ENCODE data around the gene RAMP3. TPM values are rescaled to one million over a fixed set of nuclear protein-coding genes. Genes with fewer than 3 reads are reported as not detected.
"Not testable (repeated sequence)": the region's sequence is repeated elsewhere in the genome, so short reads cannot be mapped to it uniquely, and the experiment has no call there.

RAMP3 gene
- total RNA-seq, 1 experiment from 2014 or later, result not detected

DNA sequence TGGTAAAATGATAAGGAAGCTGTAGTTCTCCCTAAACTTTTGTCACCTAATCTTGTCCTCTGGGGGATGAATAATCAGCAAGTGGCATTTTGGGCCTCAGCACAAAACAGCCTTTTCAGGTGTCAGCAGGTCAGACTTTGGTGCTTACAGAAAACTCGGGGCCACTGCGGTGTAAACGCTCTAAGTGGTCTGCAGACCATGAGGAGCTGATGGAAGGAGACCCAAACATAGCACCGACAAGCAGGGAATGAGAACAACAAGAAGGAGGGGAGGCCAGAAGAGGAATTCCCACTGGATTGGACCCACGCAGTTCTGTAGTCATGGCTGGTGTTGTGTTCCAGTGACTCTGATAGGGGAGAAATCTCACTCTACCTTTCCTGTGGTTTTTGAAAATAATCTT is 45.4 kb downstream of the RAMP3 start:
- H3K4me3 ChIP-seq, result no peak overlapping the region
- H2AFZ ChIP-seq, result no peak overlapping the region
- no peaks in the 10 kb centered on the region for H3K36me3 ChIP-seq (ENCODE audit: low read depth)
- no TSS peak for BruUV-seq (replicated peaks)
- CTCF ChIA-PET, result no interaction called here
- POLR2A ChIA-PET (ENCODE audit: unreplicated experiment), result no interaction called here
- H3K9me3 ChIP-seq (ENCODE audit: insufficient read depth, low read depth), result no peaks in the 10 kb centered on the region
- intact Hi-C loops (cut with micrococcal nuclease; ENCODE audit: unreplicated experiment), result no loop called here
- no peaks in the 10 kb centered on the region for H3K9me2 ChIP-seq (ENCODE audit: insufficient read depth)
- H3K27ac ChIP-seq, result no peak overlapping the region
- H3K79me2 ChIP-seq (ENCODE audit: low read depth), result no peaks in the 10 kb centered on the region
- TF ChIP-seq, protein P1, sequence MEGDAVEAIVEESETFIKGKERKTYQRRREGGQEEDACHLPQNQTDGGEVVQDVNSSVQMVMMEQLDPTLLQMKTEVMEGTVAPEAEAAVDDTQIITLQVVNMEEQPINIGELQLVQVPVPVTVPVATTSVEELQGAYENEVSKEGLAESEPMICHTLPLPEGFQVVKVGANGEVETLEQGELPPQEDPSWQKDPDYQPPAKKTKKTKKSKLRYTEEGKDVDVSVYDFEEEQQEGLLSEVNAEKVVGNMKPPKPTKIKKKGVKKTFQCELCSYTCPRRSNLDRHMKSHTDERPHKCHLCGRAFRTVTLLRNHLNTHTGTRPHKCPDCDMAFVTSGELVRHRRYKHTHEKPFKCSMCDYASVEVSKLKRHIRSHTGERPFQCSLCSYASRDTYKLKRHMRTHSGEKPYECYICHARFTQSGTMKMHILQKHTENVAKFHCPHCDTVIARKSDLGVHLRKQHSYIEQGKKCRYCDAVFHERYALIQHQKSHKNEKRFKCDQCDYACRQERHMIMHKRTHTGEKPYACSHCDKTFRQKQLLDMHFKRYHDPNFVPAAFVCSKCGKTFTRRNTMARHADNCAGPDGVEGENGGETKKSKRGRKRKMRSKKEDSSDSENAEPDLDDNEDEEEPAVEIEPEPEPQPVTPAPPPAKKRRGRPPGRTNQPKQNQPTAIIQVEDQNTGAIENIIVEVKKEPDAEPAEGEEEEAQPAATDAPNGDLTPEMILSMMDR (conservative IDR thresholded peaks at IDR 0.05), result no peak
- no peak for TF ChIP-seq EZH2 (IDR thresholded peaks at IDR 0.05; ENCODE audit: low read depth)
- H3F3A ChIP-seq (ENCODE audit: insufficient read depth, low read depth), result no peaks in the 10 kb centered on the region
- peaks cover 95% of the 10 kb centered on the region for H3K27me3 ChIP-seq (ENCODE audit: insufficient read depth, low read depth)
- H4K20me1 ChIP-seq (ENCODE audit: insufficient read depth), result no peaks in the 10 kb centered on the region
- 0 out of 2 replicates have a peak, but pooled peaks cover 6% of the 10 kb centered on the region for H3K4me1 ChIP-seq (replicated peaks; ENCODE audit: insufficient read depth)
- no peak overlapping the region for H3K4me2 ChIP-seq
- no peak for DNase-seq

GRCh38 chr7:45203459-45203858 is 45.9 kb downstream of the RAMP3 start:
- 0 out of 2 replicates have a peak overlapping the region, but pooled peaks have one; percentile 28 for H2AFZ ChIP-seq

GRCh38 chr7:45203936-45204445 is 46.4 kb downstream of the RAMP3 start:
- no peak for DNase-seq
- H3F3A ChIP-seq (ENCODE audit: insufficient read depth, low read depth), result no peaks in the 10 kb centered on the region
- peaks cover 97% of the 10 kb centered on the region for H3K27me3 ChIP-seq (ENCODE audit: insufficient read depth, low read depth)
- no peaks in the 10 kb centered on the region for H4K20me1 ChIP-seq (ENCODE audit: insufficient read depth)
- H3K4me1 ChIP-seq (replicated peaks; ENCODE audit: insufficient read depth), result 0 out of 2 replicates have a peak, but pooled peaks cover 6% of the 10 kb centered on the region
- intact Hi-C loops (cut with micrococcal nuclease; ENCODE audit: unreplicated experiment), result no loop called here
- POLR2A ChIA-PET (ENCODE audit: unreplicated experiment), result no interaction called here
- no TSS peak for BruUV-seq (replicated peaks)
- 0 out of 2 replicates have a peak overlapping the region, but pooled peaks have one; percentile 28 for H2AFZ ChIP-seq
- H3K9me2 ChIP-seq (ENCODE audit: insufficient read depth), result no peaks in the 10 kb centered on the region
- peak overlapping the region; percentile 64 for H3K4me2 ChIP-seq
- H3K4me3 ChIP-seq, result peak overlapping the region; percentile 30; the same call in 1 of the 2 replicates
- TF ChIP-seq, protein P1 (conservative IDR thresholded peaks at IDR 0.05), result no peak
- TF ChIP-seq EZH2 (IDR thresholded peaks at IDR 0.05; ENCODE audit: low read depth), result no peak
- H3K27ac ChIP-seq, result no peak overlapping the region
- H3K9me3 ChIP-seq (ENCODE audit: insufficient read depth, low read depth), result no peaks in the 10 kb centered on the region
- CTCF ChIA-PET, result no interaction called here
- no peaks in the 10 kb centered on the region for H3K79me2 ChIP-seq (ENCODE audit: low read depth)
- no peaks in the 10 kb centered on the region for H3K36me3 ChIP-seq (ENCODE audit: low read depth)

More at GRCh38 chr7:45203459-45203858, 45.9 kb downstream of the RAMP3 start:
- BruUV-seq (replicated peaks), result no TSS peak
- TF ChIP-seq, protein P1 (conservative IDR thresholded peaks at IDR 0.05), result no peak
- TF ChIP-seq EZH2 (IDR thresholded peaks at IDR 0.05; ENCODE audit: low read depth), result no peak
- Histone ChIP-seq H3K4me1 (replicated peaks; ENCODE audit: insufficient read depth) (0 out of 2 replicates have a peak, but pooled peaks cover 6% of the 10 kb centered on the region), H3K4me2 (peak overlapping the region; percentile 64; the same call in 1 of the 2 replicates), H3K36me3 (ENCODE audit: low read depth) (no peaks in the 10 kb centered on the region), H3K9me2 (ENCODE audit: insufficient read depth) (no peaks in the 10 kb centered on the region), H3K9me3 (ENCODE audit: insufficient read depth, low read depth) (no peaks in the 10 kb centered on the region), H3K27me3 (ENCODE audit: insufficient read depth, low read depth) (peaks cover 97% of the 10 kb centered on the region), H4K20me1 (ENCODE audit: insufficient read depth) (no peaks in the 10 kb centered on the region), H3K4me3 (no peak overlapping the region), H3F3A (ENCODE audit: insufficient read depth, low read depth) (no peaks in the 10 kb centered on the region), H3K79me2 (ENCODE audit: low read depth) (no peaks in the 10 kb centered on the region), H3K27ac (no peak overlapping the region)
- no peak for DNase-seq
- ChIA-PET POLR2A (ENCODE audit: unreplicated experiment) (no interaction called here), CTCF (no interaction called here)
- intact Hi-C loops (cut with micrococcal nuclease; ENCODE audit: unreplicated experiment), result no loop called here

DNA sequence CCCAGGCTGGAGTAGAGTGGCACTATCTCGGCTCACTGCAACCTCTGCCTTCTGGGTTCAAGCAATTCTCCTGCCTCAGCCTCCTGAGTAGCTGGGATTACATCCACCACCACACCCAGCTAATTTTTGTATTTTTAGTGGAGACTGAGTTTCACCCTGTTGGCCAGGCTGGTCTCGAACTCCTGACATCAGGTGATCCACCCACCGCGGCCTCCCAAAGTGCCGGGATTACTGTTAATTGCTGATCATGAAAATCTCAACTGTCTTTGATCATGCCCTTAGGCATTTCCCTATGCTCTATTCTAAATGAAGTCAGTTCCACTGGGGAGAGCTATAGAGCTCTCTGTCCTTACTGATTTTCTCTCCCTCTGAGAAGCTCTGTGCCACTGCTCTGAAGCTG is 48.7 kb downstream of the RAMP3 start:
- CTCF ChIA-PET, result interaction anchor here (0.7 kb wide), 1 partner anchor 244 kb away, joined by 3 read pairs; no protein-coding TSS in a partner anchor
- H3K4me1 ChIP-seq (replicated peaks; ENCODE audit: insufficient read depth); H3K4me3 ChIP-seq; BruUV-seq (replicated peaks); DNase-seq; H4K20me1 ChIP-seq (ENCODE audit: insufficient read depth); intact Hi-C loops (cut with micrococcal nuclease; ENCODE audit: unreplicated experiment); H3K4me2 ChIP-seq; POLR2A ChIA-PET (ENCODE audit: unreplicated experiment); H3K9me3 ChIP-seq (ENCODE audit: insufficient read depth, low read depth); H3K27ac ChIP-seq; H2AFZ ChIP-seq; H3K79me2 ChIP-seq (ENCODE audit: low read depth); H3K36me3 ChIP-seq (ENCODE audit: low read depth); H3K9me2 ChIP-seq (ENCODE audit: insufficient read depth); H3F3A ChIP-seq (ENCODE audit: insufficient read depth, low read depth): not testable (repeated sequence)
- peaks cover 100% of the 10 kb centered on the region for H3K27me3 ChIP-seq (ENCODE audit: insufficient read depth, low read depth)

DNA sequence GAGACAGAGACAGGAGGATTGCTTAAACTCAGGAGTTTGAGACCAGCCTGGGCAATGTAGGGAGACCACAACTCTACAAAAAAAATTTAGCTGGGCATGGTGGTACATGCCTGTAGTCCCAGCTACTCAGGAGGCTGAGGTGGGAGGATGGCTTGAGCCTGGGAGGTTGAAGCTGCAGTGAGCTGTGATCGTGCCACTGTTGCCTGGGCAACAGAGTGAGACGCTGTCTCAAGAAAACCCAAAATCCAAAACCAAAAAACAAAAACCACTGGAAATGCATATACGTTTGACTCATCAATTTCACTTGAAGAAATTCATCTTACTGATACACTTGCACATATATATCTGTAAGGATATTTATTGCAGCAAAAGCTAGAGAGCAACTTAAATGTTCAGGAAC is 52.3 kb downstream of the RAMP3 start:
- BruUV-seq (replicated peaks); H3F3A ChIP-seq (ENCODE audit: insufficient read depth, low read depth); H3K4me3 ChIP-seq; H3K27ac ChIP-seq; H2AFZ ChIP-seq; H3K9me2 ChIP-seq (ENCODE audit: insufficient read depth); H3K4me1 ChIP-seq (replicated peaks; ENCODE audit: insufficient read depth); H3K9me3 ChIP-seq (ENCODE audit: insufficient read depth, low read depth); CTCF ChIA-PET; H3K79me2 ChIP-seq (ENCODE audit: low read depth); H3K36me3 ChIP-seq (ENCODE audit: low read depth); POLR2A ChIA-PET (ENCODE audit: unreplicated experiment); H3K4me2 ChIP-seq; intact Hi-C loops (cut with micrococcal nuclease; ENCODE audit: unreplicated experiment); DNase-seq; H4K20me1 ChIP-seq (ENCODE audit: insufficient read depth): not testable (repeated sequence)
- peaks cover 100% of the 10 kb centered on the region for H3K27me3 ChIP-seq (ENCODE audit: insufficient read depth, low read depth)
